ENCODE data around the gene DUS2. TPM values are rescaled to one million over a fixed set of nuclear protein-coding genes. Genes with fewer than 3 reads are reported as not detected.

The DUS2 gene
- total and polyA plus RNA-seq, 2 of the 8 experiments (the other 6 are each of a cell fraction or from before 2014, with no cell fraction given): 17.2 to 27.0 TPM

- TF ChIP-seq PHF8 (conservative IDR thresholded peaks at IDR 0.05; ENCODE audit: low read depth, low read length): no peak
- TF ChIP-seq SUZ12 (IDR thresholded peaks at IDR 0.05; ENCODE audit: low read length): no peak
- no peak for TF ChIP-seq YY1 (IDR thresholded peaks at IDR 0.05; ENCODE audit: low read depth, low read length)
- no peak for TF ChIP-seq JUND (IDR thresholded peaks at IDR 0.05; ENCODE audit: low read length)
- TF ChIP-seq KDM5A (IDR thresholded peaks at IDR 0.05; ENCODE audit: low read length): no peak
- TF ChIP-seq NRF1 (IDR thresholded peaks at IDR 0.05; ENCODE audit: low read depth, low read length): no peak
- no peak for TF ChIP-seq CREB1 (IDR thresholded peaks at IDR 0.05)
Observed at GRCh38 chr16:68073902-68074760, 51.0 kb downstream of the DUS2 start (continued).

All from H1 (cell line).